IMR-90 (cell line): ENCODE results near the gene FMN1. TPM values are rescaled to one million over a fixed set of nuclear protein-coding genes. Genes with fewer than 3 reads are reported as not detected.

Experiments used
- ATAC-seq: fragments of 200-7000 bp; cut with Tn5 transposase; 2 replicates; pipeline ENCODE4 v1.9.1; 2020; ENCODE audit warnings: low read depth, mild to moderate bottlenecking, moderate library complexity
- BruUV-seq: library from RNA; stranded (reverse); fragments of 400-500 nt; replicated peaks from 2 replicates; lab custom pipeline; 2021; lab: Mats Ljungman, UMichigan
- CTCF ChIA-PET: fragments of 300-600 bp; formaldehyde crosslinking; extraction: SDS; loops from one replicate; lab custom pipeline; 2021; ENCODE audit warnings: antibody characterized with exemption; lab: Yijun Ruan, JAX
- POLR2A ChIA-PET: fragments of 300-600 bp; sonication (Branson Sonifier 250); formaldehyde crosslinking; loops from one replicate; lab custom pipeline; 2022; ENCODE audit warnings: antibody characterized with exemption; ENCODE audit not compliant: unreplicated experiment; lab: Charles Lee
- DNase-seq: peaks from one replicate; pipeline ENCODE4 v3.0.0; 2013
- H2AFZ ChIP-seq: replicated peaks from 2 replicates; pipeline ENCODE3; 2013; ENCODE audit warnings: low read length, mild to moderate bottlenecking; ENCODE audit not compliant: poor library complexity
- H2AK5ac ChIP-seq: 2 replicates; pipeline ENCODE4 v1.6.1; 2013; ENCODE audit warnings: low read depth, low read length, inconsistent platforms
- H2AK9ac ChIP-seq: replicated peaks from 2 replicates; pipeline ENCODE3; 2013; ENCODE audit warnings: mild to moderate bottlenecking, low read depth, low read length, moderate library complexity; ENCODE audit not compliant: poor library complexity
- H2BK120ac ChIP-seq: 2 replicates; pipeline ENCODE4 v1.6.1; 2013; ENCODE audit warnings: low read depth, low read length, inconsistent platforms
- H2BK15ac ChIP-seq: 3 replicates; pipeline ENCODE4 v1.6.1; 2013; ENCODE audit warnings: low read depth, low read length, inconsistent platforms
- H2BK20ac ChIP-seq: 2 replicates; pipeline ENCODE4 v1.6.1; 2013; ENCODE audit warnings: low read depth, mild to moderate bottlenecking, inconsistent platforms, low read length, moderate library complexity
- H2BK5ac ChIP-seq: 2 replicates; pipeline ENCODE4 v1.6.1; 2013; ENCODE audit warnings: mild to moderate bottlenecking, low read depth, low read length, inconsistent platforms; ENCODE audit not compliant: poor library complexity, severe bottlenecking
- H3K14ac ChIP-seq: replicated peaks from 2 replicates; pipeline ENCODE4 v1.6.1; 2013; ENCODE audit warnings: low read depth, low read length, inconsistent platforms
- H3K18ac ChIP-seq: 2 replicates; pipeline ENCODE4 v1.6.1; 2013; ENCODE audit warnings: low read depth, low read length, control low read depth
- H3K23ac ChIP-seq: 2 replicates; pipeline ENCODE4 v1.6.1; 2013; ENCODE audit warnings: low read depth, low read length, inconsistent platforms
- H3K27ac ChIP-seq: 2 replicates; pipeline ENCODE4 v1.5.1; 2013; ENCODE audit warnings: mild to moderate bottlenecking, control low read depth, low read length; ENCODE audit not compliant: insufficient read depth
- H3K27me3 ChIP-seq: 2 replicates; pipeline ENCODE4 v1.6.1; 2013; ENCODE audit warnings: low read length; ENCODE audit not compliant: control insufficient read depth, insufficient read depth
- H3K36me3 ChIP-seq: 2 replicates; pipeline ENCODE4 v1.6.1; 2013; ENCODE audit warnings: low read length, mixed read lengths; ENCODE audit not compliant: control insufficient read depth, insufficient read depth
- H3K4ac ChIP-seq: 2 replicates; pipeline ENCODE4 v1.6.1; 2013; ENCODE audit warnings: low read depth, low read length, inconsistent platforms
- H3K4me1 ChIP-seq: 2 replicates; pipeline ENCODE4 v1.6.1; 2013; ENCODE audit warnings: low read length, mixed read lengths; ENCODE audit not compliant: control insufficient read depth, insufficient read depth
- H3K4me2 ChIP-seq: 2 replicates; pipeline ENCODE4 v1.6.1; 2013; ENCODE audit warnings: low read depth, mild to moderate bottlenecking, control low read depth, low read length, moderate library complexity
- H3K4me3 ChIP-seq: 2 replicates; pipeline ENCODE4 v1.5.1; 2013; ENCODE audit warnings: low read depth, mild to moderate bottlenecking, control low read depth, low read length, moderate library complexity; ENCODE audit not compliant: insufficient read depth
- H3K56ac ChIP-seq: 2 replicates; pipeline ENCODE4 v1.6.1; 2013; ENCODE audit warnings: low read length, inconsistent platforms; ENCODE audit not compliant: insufficient read depth; ENCODE audit errors: extremely low read depth
- H3K79me1 ChIP-seq, 2 experiments: 2 replicates each; pipeline ENCODE4 v1.6.1; 2013; ENCODE audit warnings: low read length in 2 of 2, inconsistent platforms in 1 of 2, low read depth in 1 of 2
- H3K9ac ChIP-seq: 2 replicates; pipeline ENCODE4 v1.6.1; 2013; ENCODE audit warnings: low read depth, low read length, control low read depth
- H3K9me1 ChIP-seq: 2 replicates; pipeline ENCODE4 v1.6.1; 2013; ENCODE audit warnings: low read length, inconsistent platforms; ENCODE audit not compliant: insufficient read depth
- H3K9me3 ChIP-seq: 2 replicates; pipeline ENCODE4 v1.6.1; 2013; ENCODE audit warnings: low read length; ENCODE audit not compliant: control insufficient read depth, insufficient read depth
- H4K20me1 ChIP-seq: 2 replicates; pipeline ENCODE4 v1.6.1; 2013; ENCODE audit warnings: low read length, inconsistent platforms; ENCODE audit not compliant: insufficient read depth
- H4K5ac ChIP-seq: 2 replicates; pipeline ENCODE4 v1.6.1; 2013; ENCODE audit warnings: mild to moderate bottlenecking, low read depth, low read length, control low read depth
- H4K8ac ChIP-seq, 2 experiments: 2 replicates each; pipeline ENCODE4 v1.6.1; 2013; ENCODE audit warnings: low read depth in 2 of 2, low read length in 2 of 2, control low read depth in 1 of 2, inconsistent platforms in 1 of 2
- H4K91ac ChIP-seq: 2 replicates; pipeline ENCODE4 v1.6.1; 2013; ENCODE audit warnings: low read depth, low read length, inconsistent platforms; ENCODE audit not compliant: insufficient read depth
- CEBPB ChIP-seq: IDR thresholded peaks from 2 replicates; pipeline ENCODE4 v1.6.1; 2012; ENCODE audit warnings: low read depth, low read length, improper control_type of control experiment
- MAZ ChIP-seq: IDR thresholded peaks from 2 replicates; pipeline ENCODE4 v1.6.1; 2012; ENCODE audit warnings: low read depth, mild to moderate bottlenecking, low read length, improper control_type of control experiment, moderate library complexity, borderline replicate concordance
- WGBS, 2 experiments: methylation state at CpG; one replicate each; pipeline versions ENCODE4 v1.1.5 to v1.1.7; 2013; ENCODE audit warnings: missing lambda C conversion rate in 2 of 2; ENCODE audit not compliant: insufficient read length in 1 of 2; ENCODE audit errors: extremely low coverage in 2 of 2; 5-methylcytosine and 5-hydroxymethylcytosine counted together
- dilution Hi-C: fragments of 300-500 bp; cut with HindIII; formaldehyde crosslinking; loops from one replicate; pipeline ENCODE4 v1.14.3; 2018; ENCODE audit warnings: low sequenced_read_pairs; ENCODE audit not compliant: unreplicated experiment
- in situ Hi-C: fragments of 300-500 bp; cut with MboI; formaldehyde crosslinking; loops from 3 replicates; pipeline ENCODE4 v1.14.3; 2019; ENCODE audit warnings: low sequenced_read_pairs, inconsistent platforms, mixed read lengths
- intact Hi-C: fragments of 100-400 bp; cut with micrococcal nuclease; formaldehyde crosslinking; loops from 2 replicates; pipeline ENCODE4 v1.10.0; 2022
- polyA plus RNA-seq, 3 experiments: library from polyadenylated mRNA; depleted of rRNA; stranded (reverse); fragments of >200 nt; gene quantifications; 2 replicates each; pipeline ENCODE4 v1.2.3, GENCODE V29; 2012; ENCODE audit warnings: low replicate concordance in 1 of 3
- total RNA-seq: library from RNA; depleted of rRNA; stranded (reverse); fragments of >200 nt; gene quantifications from 2 replicates; pipeline ENCODE4 v1.2.3, GENCODE V29; 2012

The FMN1 gene
- total and polyA plus RNA-seq, 2 of the 4 experiments (the other 2 are of a cell fraction) = 7.3 to 17.6 TPM

- CTCF ChIA-PET = no interaction called here
- Histone ChIP-seq H3K56ac (no peak overlapping the region), H3K79me1 (peaks cover 32 to 66% of the 10 kb centered on the region in 2 experiments), H2BK20ac (peak overlapping the region; percentile 56; the same call in 1 of the 2 replicates), H3K4me1 (peaks cover 24% of the 10 kb centered on the region), H4K5ac (peak overlapping the region; percentile 91; the same call in 1 of the 2 replicates), H4K91ac (peak overlapping the region; percentile 69), H3K23ac (peak overlapping the region; percentile 39; the same call in 1 of the 2 replicates), H3K18ac (peak overlapping the region; percentile 93), H3K4me2 (no peak overlapping the region), H2BK120ac (peak overlapping the region; percentile 69), H3K9ac (no peak overlapping the region), H2BK15ac (no peak overlapping the region), H4K8ac (peak overlapping the region; percentile 36 to 62; a peak in 3 of 4 replicates), H3K14ac (no peak overlapping the region; the same call in 1 of the 2 replicates), H2AK9ac (no peak overlapping the region), H3K9me3 (no peaks in the 10 kb centered on the region), H4K20me1 (no peaks in the 10 kb centered on the region; the same call in 1 of the 2 replicates), H3K4me3 (no peak overlapping the region), H3K9me1 (peaks cover 8% of the 10 kb centered on the region), H2AK5ac (no peak overlapping the region), H3K27me3 (no peaks in the 10 kb centered on the region), H2BK5ac (peak overlapping the region; percentile 85), H3K4ac (peak overlapping the region; percentile 62; the same call in 1 of the 2 replicates), H3K36me3 (peaks cover 1% of the 10 kb centered on the region; the same call in 1 of the 2 replicates), H2AFZ (no peak overlapping the region), H3K27ac (peak overlapping the region; percentile 23; the same call in 1 of the 2 replicates)
- dilution Hi-C loops = no loop called here
- TF ChIP-seq MAZ = no peak
- peak; percentile 91 for TF ChIP-seq CEBPB
- no peak; the same call in 1 of the 2 replicates for ATAC-seq
- BruUV-seq = no TSS peak
- POLR2A ChIA-PET = no interaction called here
- intact Hi-C loops = no loop called here
- in situ Hi-C loops = no loop called here
- WGBS, 2 experiments = no CpG with 5 or more reads among the region's 1 CpG
- peak; percentile 63 for DNase-seq
Observed at GRCh38 chr15:32974691-32975090, 219.8 kb downstream of the FMN1 start.
